ENCODE data around the gene RBCK1. TPM values are rescaled to one million over a fixed set of nuclear protein-coding genes. Genes with fewer than 3 reads are reported as not detected.

Gene RBCK1
- total and polyA plus RNA-seq, 9 of the 15 experiments (the other 6 are each of a cell fraction or from before 2014, with no cell fraction given) = 5.9 to 59.3 (median 26.5) TPM

- TF ChIP-seq GABPA (tag; conservative IDR thresholded peaks at IDR 0.05; ENCODE audit: low read depth) (peak; percentile 56), ZBED1 (IDR thresholded peaks at IDR 0.05) (no peak), SP1 (CRISPR knock-in tag; IDR thresholded peaks at IDR 0.05) (peak; percentile 75), MYNN (IDR thresholded peaks at IDR 0.05) (peak; percentile 72), MYNN (CRISPR knock-in tag; IDR thresholded peaks at IDR 0.05) (no peak), ETV5 (CRISPR knock-in tag; IDR thresholded peaks at IDR 0.05; ENCODE audit: low read depth) (peak; percentile 32; the same call in 1 of the 2 replicates), BRD4 (IDR thresholded peaks at IDR 0.05) (peak; percentile 56; the same call in 1 of the 2 replicates), MAZ (CRISPR knock-in tag; conservative IDR thresholded peaks at IDR 0.05 in 1 of 2, IDR thresholded peaks at IDR 0.05 in 1 of 2) (peak in 1 of 2 experiments; percentile 45; a peak in 1 of 4 replicates), NFXL1 (CRISPR knock-in tag; IDR thresholded peaks at IDR 0.05) (no peak), XRCC5 (IDR thresholded peaks at IDR 0.05; ENCODE audit: low read depth, low read length) (no peak), ZNF24 (IDR thresholded peaks at IDR 0.05) (no peak), POU5F1 (IDR thresholded peaks at IDR 0.05; ENCODE audit: borderline replicate concordance, low read depth, low read length, partially characterized antibody) (no peak), ZNF766 (CRISPR knock-in tag; conservative IDR thresholded peaks at IDR 0.05) (peak; percentile 74; the same call in 1 of the 2 replicates), ZNF584 (CRISPR knock-in tag; IDR thresholded peaks at IDR 0.05; ENCODE audit: low read depth) (peak; percentile 70), CREB3L1 (IDR thresholded peaks at IDR 0.05; ENCODE audit: borderline replicate concordance, low read depth) (no peak), EGR1 (conservative IDR thresholded peaks at IDR 0.05) (0 out of 2 replicates have a peak, but pooled peaks have one; percentile 13), POLR2B (IDR thresholded peaks at IDR 0.05; ENCODE audit: low read depth, partially characterized antibody) (peak; percentile 47), CBX5 (IDR thresholded peaks at IDR 0.05; ENCODE audit: borderline replicate concordance, low read depth) (no peak), ID3 (CRISPR knock-in tag; IDR thresholded peaks at IDR 0.05) (no peak), ID3 (tag; IDR thresholded peaks at IDR 0.05) (peak; percentile 75; the same call in 1 of the 2 replicates), TFAP4 (CRISPR knock-in tag; IDR thresholded peaks at IDR 0.05; ENCODE audit: borderline replicate concordance) (peak; percentile 93), E2F5 (CRISPR knock-in tag; IDR thresholded peaks at IDR 0.05) (no peak; the same call in 1 of the 2 replicates), PTTG1 (tag; IDR thresholded peaks at IDR 0.05; ENCODE audit: low read depth) (peak; percentile 31; the same call in 1 of the 2 replicates), CEBPB (tag; IDR thresholded peaks at IDR 0.05) (peak; percentile 55; the same call in 1 of the 2 replicates)
Observed at GRCh38 chr20:373171-373890, 34.8 kb upstream of the RBCK1 start (continued).
